ENCODE measurements around the gene ZNF48.
"Not testable (repeated sequence)": the region's sequence is repeated elsewhere in the genome, so short reads cannot be mapped to it uniquely, and the experiment has no call there.

Gene ZNF48

GRCh38 chr16:30378236-30379157, 16.7 kb upstream of the ZNF48 start:
- peak; percentile 99 for DNase-seq (ENCODE audit: low read depth in 2 of 2)

GRCh38 chr16:30379158-30379783, 15.9 kb upstream of the ZNF48 start:
- DNase-seq (ENCODE audit: low read depth in 2 of 2) = no peak

GRCh38 chr16:30380072-30380802, 15.0 kb upstream of the ZNF48 start:
- DNase-seq (ENCODE audit: low read depth in 2 of 2) = no peak

- DNase-seq (ENCODE audit: low read depth in 2 of 2) = no peak
These were observed 14.4 kb upstream of the ZNF48 start for GRCh38 chr16:30380803-30381208.

- DNase-seq (ENCODE audit: low read depth in 2 of 2) = peak in 1 of 2 donors; percentile 30
These were observed 13.8 kb upstream of the ZNF48 start for GRCh38 chr16:30381291-30382041.

GRCh38 chr16:30382111-30382881, 12.9 kb upstream of the ZNF48 start, which contains the start of gene SEPTIN1:
Gene SEPTIN1, minus strand, starts transcription at chr16:30382561. Its CDS starts 19 bp downstream, at chr16:30382542.
- peak; percentile 66 to 77 for DNase-seq (ENCODE audit: low read depth in 2 of 2)

GRCh38 chr16:30383521-30383920, 11.7 kb upstream of the ZNF48 start:
- DNase-seq (ENCODE audit: low read depth in 2 of 2) = no peak

GRCh38 chr16:30394592-30395154, 547 bp upstream of the ZNF48 start:
- DNase-seq (ENCODE audit: low read depth in 2 of 2) = no peak

- no peak for DNase-seq (ENCODE audit: low read depth in 2 of 2)
These were observed 869 bp downstream of the ZNF48 start for GRCh38 chr16:30395992-30396585.

GRCh38 chr16:30396627-30397026, 1.4 kb downstream of the ZNF48 start:
- DNase-seq (ENCODE audit: low read depth in 2 of 2) = not testable (repeated sequence)

GRCh38 chr16:30397056-30397455, 1.8 kb downstream of the ZNF48 start:
- DNase-seq (ENCODE audit: low read depth in 2 of 2) = no peak

- no peak for DNase-seq (ENCODE audit: low read depth in 2 of 2)
These were observed 2.8 kb downstream of the ZNF48 start for GRCh38 chr16:30397776-30398660.

- DNase-seq (ENCODE audit: low read depth in 2 of 2) = no peak
These were observed 3.6 kb downstream of the ZNF48 start for GRCh38 chr16:30398661-30399434.

- no peak for DNase-seq (ENCODE audit: low read depth in 2 of 2)
These were observed 4.4 kb downstream of the ZNF48 start for GRCh38 chr16:30399435-30400186.

GRCh38 chr16:30401768-30402425, 6.7 kb downstream of the ZNF48 start:
- no peak for DNase-seq (ENCODE audit: low read depth in 2 of 2)

GRCh38 chr16:30406795-30407101, 11.5 kb downstream of the ZNF48 start:
- DNase-seq (ENCODE audit: low read depth in 2 of 2) = no peak

Measured in stimulated activated CD4-positive, alpha-beta T cell treated with anti-CD3 and anti-CD28 coated beads, Interleukin-4, amount 100 ng/mL, for 48 hours (primary cell).